CD4-positive, alpha-beta T cell treated with Interleukin-4 for 1 hour (primary cell): ENCODE results near the gene GDF7.

ENCODE experiments used
- DNase-seq, 2 donors: peaks; one replicate each; pipeline ENCODE4 v3.0.0-alpha.2; 2020 to 2022

Gene GDF7

DNA sequence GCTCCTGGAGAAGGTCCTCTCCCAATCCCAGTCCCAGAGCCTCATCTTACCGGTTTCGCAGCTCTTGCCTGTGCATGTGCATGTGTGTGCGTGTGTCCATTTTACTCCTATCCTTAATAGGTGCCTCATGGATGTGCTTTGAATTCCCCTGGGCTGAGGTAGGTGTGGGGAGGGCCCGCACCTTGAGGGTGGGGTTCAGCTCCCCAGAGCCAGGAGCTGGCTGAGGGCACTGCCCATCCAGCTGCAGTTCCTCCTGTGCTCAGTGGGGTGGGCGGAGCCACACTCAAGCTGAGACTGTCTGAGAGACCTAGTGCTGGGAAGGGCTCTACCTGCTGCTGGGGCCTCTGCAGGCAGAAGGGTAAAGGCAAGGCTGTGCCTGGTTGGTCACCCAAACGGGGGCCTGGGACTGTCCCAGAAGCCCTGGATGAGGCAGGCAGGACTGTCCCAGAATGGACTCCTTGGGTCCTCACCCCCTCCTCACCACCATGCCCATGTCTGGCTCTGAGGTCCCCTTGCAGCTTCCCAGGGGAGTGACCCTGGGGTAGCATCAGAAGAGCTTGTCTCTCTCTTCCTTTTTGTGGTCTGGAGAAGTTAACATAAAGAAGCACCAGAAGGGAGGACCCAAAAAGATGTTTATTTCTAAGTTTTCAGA is 8.9 kb downstream of the GDF7 start:
- DNase-seq: peak in 1 of 2 donors; percentile 35

DNA sequence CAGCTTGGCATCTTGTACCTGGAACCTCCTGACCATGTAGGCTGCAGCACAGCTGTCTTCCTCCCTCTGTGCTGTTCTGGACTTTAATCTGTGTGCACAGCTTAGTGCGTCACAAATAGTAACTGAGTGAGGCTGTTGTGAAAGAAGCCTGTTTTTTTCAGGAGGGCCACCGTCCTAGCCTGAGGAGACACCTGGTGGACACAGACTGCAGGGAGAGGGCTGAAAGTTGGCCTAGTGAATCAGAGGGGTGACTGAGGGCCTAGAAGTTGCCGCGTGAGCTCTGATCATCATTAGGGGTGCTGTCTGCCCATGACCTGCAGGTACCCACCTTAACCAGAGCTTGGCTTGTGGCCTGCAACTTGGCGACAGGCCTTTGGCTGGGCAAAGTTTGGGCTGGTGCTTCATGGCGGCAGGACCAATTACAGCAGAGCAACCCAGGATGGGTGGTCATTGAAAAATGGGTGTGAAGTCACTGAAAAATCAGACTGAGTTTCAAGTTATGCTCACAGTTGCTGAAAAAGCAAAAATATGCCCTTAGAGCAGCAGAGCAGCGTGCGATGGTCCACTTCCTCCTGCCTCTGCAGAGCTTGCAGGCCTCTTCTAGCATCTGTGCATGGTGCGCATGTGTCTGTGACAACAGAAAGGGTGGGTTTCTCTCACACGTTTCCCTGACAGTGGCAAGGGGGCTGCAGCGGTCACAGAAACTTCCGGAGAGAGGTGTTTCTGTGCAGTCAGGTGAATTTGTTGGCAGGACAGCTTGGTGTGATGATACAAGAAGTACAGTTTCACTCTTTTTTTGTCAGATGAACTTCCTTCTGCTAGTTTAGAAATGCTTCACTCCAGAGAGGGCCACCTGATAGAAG is 9.6 kb downstream of the GDF7 start:
- DNase-seq: peak in 1 of 2 donors; percentile 26

DNA sequence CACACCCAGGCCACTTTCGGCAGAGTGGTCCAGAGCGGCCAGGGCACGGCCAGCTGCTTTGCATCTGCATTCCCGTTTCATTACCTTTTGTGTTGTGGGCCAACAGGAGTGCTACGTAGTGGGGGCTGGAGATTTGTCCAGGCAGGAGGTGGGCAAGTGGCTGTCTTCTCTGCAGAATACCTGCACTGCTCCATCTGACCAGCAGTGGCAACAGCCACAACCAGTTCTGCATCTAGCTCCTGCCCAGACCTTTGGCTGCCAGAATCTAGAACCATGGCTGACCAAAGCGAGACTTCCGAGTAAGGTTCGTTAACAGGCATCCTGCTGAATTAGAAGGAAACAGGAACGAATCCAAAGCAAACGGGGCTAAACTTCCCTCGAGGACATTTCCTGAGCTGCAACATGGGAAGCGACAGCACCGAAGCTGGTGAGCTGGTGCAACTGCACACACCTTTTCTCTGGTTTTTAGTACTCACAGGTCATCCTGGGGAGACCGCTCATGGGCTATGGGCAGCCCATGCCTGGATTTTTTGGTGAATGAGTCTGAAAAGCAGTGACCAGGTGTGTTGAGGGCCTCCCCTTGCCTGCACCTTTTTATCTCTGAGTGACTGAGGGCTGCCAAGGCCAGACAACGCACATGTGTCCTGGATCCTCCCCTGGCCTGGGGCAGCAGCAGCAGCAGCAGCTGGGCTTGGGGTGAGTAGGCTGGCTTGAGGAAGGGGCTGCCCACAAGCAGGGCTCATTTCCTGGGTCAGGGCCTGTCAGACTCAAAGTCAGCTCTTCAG is 10.5 kb downstream of the GDF7 start:
- DNase-seq: no peak

DNA sequence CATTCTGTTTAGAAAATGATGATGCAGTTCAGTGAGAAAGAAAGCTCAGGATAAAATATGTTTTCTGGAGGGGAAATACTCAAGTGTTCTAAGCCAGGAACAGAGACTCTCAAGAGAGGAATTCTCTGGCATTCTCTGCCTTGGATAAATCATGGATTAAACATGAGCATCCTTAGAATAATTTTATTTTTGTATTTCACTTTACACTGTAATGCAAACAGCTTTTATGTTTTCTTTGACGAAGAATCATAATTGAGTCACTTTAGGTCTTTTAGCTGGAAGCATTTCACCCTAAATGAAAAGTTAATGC is 11.1 kb downstream of the GDF7 start:
- no peak for DNase-seq

DNA sequence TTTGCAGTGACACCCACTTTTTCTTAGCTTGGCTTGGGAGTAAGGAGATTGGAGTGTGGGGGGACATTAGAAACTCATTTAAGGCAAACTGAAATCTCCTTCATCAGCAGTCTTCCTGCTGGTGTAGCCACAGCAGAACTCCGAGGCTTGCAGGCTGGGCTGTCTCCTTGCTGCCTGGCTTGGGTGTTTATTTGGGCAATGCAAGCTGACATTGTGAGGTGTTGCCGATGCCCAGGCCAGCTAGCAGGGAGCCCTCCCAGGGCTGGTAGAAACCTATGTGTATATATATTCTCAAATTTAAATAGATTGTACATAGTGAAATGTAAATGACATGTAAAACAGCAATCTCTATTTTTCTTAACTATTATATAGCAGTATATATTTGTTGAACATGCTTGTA is 11.8 kb downstream of the GDF7 start:
- no peak for DNase-seq

DNA sequence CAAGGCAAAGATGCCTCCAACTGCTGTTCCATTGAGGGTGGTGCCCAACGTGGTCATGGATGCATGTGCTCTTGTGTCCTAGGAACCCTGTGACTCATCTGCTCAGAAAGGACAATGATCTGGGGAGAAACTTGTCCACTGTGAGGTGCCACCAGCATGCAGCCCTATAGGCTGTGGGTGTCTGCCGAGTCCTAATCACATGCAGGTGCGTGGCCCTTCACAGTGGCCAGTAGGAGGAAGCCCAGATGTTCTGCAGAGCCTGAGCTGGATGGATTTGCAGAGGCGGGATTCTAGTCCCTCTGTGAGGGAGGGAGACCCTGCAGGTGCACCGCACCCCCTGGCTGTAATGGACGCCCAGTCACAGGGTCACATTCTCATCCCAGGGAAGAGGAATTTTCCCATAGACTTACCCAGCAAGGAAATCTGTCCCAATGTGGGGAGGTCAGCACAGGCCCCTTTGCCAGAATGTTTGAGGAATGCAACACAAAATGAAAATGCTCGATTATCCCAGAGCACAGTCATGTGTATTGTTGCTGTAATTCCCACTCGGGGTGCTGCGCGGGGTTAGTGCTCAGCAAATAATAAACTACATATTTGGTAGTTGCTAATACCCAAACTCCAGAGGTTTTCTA is 13.9 kb downstream of the GDF7 start:
- no peak for DNase-seq

DNA sequence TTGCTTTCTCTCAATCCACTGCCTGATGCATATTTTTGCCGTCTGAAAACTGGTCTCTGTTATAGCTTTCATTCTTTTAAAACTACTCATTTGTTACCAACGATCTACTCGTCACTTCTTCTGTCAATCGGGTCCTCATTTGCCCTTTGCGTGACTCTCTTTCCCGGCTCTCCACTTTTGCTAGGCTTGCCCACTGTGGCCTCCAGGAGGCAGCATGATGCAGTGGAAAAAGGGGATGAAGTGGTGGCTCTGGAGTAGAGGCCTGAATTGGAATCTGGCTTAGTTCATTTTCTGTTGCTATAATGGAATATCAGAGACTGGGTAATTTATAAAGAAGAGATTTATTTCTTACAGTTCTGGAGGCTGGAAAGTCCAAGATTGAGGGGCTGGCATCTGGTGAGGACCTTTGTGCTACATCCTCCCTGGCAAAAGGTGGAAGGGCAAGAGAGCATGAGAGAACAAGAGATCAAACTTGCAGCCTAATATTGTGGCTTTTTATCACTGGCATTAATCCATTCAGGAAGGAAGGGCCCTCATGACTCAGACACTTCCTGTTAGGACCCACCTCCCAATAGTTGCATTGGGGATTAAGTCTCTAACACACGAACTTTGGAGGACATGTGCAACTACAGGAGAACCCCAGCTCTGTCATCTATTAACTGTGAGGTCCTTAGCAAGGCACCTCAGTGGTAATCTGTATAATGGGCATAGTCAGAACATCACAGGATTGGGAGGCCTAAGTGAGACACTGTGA is 15.4 kb downstream of the GDF7 start:
- DNase-seq: no peak

DNA sequence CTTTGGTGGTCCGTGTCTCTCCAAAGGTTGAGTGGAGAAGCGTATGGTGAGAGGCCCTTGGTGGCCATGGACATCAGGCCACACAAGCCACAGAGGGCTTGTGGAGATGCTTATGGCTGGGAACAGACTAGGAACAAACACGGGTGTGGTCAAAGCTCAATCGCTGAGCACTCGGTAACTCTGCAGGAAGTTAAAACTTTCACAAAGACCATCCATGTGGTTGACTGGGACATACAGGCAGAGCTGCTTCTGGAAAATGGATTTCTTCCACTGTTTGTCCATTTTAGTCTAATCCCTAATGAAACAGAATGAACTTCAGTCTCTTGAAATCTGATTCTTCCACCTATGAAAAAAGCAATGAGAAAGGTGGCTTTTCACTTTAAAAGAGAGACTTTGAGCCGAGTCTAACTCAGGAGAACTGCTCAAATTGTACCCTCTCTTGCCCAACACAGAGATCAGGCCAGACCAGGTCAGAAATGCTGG is 17.7 kb downstream of the GDF7 start:
- no peak for DNase-seq

DNA sequence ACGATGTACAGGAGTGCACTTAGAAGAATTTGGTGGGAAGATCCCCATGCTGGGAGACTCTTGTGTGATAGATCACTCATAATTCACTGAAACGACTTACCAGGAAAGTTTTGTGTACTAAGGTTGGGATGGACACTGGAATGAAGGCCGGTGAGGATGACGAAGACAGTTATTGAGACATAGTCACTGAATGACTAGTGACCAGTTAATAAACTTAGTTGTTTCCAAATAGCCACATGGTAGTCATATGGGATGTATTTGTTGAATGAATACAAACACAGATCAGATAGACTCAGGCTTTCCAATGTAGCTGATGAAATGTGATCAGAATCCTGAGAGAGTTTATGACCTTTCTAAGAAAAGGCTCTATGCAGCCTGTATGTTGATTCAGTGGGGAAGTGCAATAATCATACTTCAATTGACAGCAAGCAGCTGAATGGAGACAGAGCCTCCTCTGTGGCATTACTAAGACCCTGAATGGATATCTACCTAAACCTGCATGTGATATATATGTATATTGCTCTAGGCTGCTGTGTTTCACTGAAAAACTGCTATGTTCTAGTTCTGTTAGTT is 20.4 kb downstream of the GDF7 start:
- DNase-seq: no peak

DNA sequence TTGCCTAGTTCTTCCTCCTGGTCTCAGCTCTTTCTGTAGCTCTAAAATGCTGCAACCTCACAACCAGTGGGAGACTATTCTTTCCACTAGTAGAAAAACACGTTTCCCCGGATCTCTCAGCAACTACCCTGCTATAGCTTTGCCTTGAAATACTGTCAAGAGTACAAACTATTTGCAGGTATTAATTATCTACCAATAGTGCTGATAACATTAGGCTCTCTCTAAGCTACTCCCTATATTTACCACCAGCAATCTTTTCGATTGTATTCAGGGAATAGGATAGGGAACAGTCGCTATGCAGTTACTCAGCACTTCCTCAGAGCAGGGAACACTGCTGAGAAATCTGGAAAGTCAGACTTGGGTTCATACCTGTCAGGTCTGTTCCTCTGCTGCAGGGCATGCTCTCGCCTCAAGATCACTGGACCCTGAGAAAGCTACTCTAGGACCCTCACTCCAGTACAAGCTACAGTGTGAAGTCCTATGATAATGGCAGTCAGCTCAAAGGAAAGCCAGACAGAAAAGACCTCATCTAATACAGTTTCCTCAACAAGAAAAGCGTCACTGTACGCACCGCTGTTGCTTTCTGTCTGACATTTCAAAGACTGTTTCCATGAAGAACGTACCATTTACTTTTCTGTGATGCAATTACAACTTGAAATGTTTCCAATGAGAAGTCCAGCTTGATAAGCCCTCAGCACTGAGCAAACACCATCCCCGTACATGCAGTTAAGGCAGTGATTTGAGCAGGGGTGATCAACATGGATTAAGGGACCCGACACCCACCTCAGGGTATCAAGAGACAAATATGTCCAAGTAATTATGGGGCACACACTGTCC is 22.7 kb downstream of the GDF7 start:
- DNase-seq: no peak

DNA sequence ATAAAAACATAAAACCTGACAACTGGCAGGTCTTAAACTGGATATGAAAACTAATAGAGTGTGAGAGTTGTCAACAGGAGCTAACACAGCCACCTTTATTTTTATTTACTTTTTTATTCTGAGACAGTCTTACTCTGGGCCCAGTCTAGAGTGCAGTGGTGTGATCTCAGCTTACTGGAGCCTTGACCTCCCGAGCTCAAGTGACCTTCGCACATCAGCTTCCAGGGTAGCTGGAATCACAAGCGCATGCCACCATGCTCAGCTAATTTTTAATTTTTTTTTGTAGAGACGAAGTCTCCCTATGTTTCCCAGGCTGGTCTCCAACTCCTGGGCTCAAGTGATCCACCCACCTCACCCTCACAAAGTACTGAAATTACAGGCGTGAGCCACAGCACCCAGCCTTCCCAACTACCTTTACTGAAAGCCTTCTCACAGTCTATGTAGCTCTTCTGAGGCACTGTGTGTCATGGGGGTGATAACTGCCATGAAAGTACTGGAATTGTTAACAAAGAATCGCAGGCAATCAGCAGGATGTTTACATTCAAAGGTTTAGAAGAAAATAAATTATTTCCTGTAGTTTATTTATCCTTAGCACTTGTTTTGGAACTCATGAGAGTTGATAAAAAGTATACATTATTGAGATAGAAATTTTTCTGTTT is 24.3 kb downstream of the GDF7 start:
- no peak for DNase-seq

DNA sequence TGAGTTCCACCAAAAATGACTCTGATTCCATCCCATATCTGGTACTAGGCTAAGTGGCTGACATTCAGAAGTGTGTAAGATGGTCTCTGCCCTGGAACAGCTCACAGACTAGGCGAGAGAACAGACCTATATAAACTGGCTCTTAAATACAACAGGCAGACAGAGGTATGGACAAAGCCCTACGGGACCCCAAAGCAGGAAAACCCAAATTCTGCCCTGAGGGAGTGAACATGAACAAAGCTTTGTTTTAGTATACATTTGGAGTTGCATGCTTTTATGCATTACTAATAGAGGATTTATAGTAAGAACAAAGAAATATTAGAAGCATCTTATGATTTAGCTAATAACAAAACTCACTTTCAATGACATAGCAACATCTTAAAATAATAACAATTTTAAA is 25.1 kb downstream of the GDF7 start:
- DNase-seq: no peak

DNA sequence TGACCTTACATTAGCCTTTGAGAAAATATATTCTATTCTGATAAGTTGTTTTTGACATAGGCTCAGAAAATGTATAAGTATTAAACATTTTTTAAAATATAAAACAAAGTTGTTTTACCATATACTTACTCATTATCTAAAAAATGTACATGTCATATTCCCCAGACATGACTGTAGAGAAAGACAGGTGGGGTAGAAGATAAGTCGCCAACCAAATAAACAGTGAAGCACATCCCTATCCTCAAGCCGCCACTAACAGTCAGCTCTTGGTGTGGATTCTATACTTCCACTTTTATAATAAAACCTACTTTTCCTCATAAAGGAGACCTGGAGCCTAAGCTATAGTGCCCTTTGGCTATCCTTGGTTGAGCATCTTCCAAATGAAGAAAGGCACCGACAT is 26.4 kb downstream of the GDF7 start:
- DNase-seq: no peak

DNA sequence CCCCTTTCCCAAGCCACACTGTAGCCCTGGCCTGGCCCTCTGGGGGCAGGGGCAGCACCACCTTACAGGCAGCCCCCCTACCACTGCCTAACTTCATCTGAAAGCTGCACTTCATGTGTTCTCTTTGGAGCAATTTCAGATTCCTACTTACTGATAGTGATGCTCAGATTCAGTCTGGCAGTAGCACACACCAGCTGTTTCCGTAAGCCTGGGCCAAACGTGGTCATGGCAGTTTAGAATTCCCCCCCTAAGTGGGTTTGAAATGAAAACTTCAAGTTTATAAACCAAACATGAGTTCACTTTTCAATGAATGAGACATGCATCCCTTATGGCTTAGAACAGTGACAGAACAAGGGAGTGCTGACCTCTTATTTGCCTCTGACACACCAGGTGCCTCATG is 29.4 kb downstream of the GDF7 start:
- no peak for DNase-seq

DNA sequence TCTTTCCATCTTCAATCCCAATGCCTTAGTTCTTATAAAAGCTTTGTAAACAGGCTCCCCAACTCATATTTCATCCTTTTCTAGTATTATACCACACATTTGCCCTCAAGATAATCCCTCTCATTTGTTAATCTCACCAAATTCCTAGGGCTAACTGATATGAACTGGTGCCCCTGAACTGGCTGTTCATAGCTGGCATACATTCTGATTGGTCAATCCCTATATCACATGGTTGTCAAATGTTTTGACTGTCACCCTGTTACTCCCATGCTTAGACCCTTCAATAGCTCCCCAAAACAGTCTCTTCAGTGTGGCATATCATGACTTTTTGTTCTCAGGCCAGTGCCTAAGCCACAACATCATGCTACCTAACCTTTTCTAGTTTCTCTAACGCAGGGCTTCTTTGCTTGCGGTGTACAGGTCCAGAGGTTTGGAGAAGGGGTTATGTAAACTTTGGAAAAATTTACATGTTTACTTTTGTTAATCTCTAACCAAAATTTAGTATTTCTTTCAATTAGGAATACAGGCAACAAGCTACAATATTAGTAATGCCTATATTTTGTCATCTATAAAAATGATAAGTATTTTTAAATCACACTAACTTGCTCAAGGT is 30.5 kb downstream of the GDF7 start:
- DNase-seq: no peak

DNA sequence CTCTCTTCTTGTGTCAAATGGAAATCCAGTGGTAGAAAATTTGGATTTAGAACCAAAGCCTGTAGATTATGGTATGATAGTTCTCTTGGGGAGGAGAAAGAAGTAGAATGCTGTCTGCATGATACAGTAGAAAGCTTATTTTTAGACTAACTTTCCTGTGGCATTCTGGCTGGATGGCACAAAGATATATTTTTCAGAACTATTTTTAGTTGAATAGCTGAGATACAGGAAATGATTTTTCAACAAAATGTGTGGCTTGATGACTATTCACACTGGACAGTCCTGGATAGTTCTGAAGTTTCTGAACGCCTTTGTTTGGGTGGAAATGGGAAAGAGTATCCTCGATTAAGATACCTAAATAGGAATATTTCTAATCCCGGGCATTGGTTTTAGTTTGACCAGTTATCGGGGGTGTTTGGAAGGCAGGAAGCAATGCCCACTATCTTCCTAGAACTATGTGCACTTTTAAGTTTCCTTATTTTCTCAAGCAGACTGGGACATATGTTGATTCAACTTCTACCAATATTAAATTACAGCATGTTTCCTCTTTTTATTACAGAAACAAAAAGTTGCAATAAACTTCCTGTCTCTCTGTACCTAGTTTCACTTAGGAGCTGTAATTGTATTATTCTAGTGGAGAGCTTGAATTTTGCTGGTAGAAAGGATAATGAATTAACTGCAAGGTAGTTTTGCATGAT is 32.1 kb downstream of the GDF7 start:
- DNase-seq: no peak

DNA sequence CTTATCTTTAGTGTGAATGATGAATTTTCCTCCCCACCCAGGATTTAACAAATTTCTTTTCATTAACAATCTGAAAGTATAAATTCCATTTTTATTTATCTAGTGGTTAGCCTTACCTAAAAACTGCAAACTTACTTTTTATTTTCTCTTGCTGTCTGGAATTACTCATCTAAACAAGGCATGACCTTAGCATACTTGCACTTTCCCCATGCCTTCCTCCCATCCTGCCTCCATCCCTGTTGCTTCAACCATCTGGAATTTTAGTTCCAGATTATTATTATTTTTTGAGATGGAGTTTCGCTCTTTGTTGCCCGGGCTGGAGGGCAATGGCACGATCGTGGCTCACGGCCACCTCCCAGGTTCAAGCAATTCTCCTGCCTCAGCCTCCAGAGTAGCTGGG is 35.6 kb downstream of the GDF7 start:
- DNase-seq: no peak

DNA sequence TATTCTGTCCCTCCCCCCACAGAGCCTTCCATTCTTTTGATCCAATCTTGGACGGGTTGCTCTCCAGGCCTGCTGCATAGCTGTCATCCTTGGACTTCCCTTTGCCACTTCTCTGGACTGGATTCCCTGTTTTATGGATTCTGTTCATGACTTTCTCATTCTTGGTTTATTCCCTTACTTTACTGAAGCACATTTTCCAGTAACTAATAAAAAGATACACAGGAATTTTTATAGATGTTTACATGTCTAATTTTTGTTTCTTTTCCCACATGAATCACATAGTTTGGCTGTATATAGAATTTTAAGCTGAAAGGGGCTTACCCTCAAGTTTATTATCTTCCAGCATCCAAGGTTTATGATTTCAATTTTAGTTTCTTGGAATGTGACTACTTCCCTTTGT is 37.9 kb downstream of the GDF7 start:
- DNase-seq: no peak

DNA sequence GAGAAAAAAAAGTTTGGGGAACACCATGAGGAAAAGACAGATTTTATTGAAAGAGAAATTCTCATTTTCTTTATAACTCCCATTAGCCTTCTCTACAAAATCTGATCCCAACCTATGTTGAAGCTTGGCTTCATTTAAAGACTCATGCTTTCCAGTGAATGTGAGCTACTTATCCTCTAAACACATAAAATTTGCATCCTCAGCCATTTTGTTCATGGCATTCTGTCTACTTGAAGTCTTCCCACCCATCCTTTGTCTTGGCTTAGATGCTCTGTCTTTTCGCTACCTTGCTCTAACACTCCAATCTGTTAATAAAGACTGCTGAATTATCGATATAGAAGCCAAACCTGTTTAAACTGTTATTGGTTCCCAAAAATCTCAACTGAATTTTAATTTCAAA is 39.3 kb downstream of the GDF7 start:
- no peak for DNase-seq

DNA sequence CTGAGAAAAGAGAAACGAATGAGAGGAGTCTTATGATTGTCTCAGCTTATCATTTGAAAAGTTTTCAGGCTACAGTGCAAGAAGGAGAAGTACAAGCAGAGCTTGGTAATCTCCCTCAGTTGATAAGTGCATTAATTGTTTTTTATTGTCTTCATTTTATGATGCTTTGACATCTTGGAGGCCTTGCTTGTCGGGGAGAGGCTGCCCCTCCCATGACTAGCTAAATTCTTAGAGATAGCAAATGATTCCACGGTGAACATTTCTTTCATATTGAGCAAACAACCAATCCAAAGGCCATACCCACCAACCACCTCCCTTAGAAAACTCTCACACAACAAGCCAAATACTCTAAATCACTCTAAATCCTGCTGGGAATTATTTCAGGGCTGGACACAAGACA is 39.8 kb downstream of the GDF7 start:
- no peak for DNase-seq
